ENCODE measurements around the gene NDUFS3. TPM values are rescaled to one million over a fixed set of nuclear protein-coding genes. Genes with fewer than 3 reads are reported as not detected.
"Not testable (repeated sequence)": the region's sequence is repeated elsewhere in the genome, so short reads cannot be mapped to it uniquely, and the experiment has no call there.

NDUFS3 gene
- total and polyA plus RNA-seq, 2 donors, result 136 to 137 TPM

DNA sequence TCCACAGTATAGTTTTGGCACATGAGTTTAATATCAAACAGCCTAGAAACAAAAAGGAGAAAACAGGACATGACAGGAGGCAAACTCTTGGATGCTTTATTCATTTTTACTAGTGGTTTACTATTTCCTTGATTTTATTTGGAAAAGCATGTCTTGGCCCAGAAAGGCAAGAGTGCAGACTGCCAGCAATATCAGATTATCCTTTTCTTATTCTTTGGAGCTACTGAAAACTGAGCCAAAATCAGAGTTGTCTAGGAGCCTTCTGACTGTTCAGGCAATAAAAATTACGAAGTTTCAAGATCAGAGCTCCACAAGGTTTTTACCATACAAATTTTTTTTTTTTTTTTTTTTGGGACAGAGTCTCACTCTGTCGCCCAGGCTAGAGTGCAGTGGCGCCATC, 42.0 kb upstream of the NDUFS3 start:
- Histone ChIP-seq H3K27me3 (ENCODE audit: control insufficient read depth in 2 of 2, insufficient read depth in 1 of 2, low read length in 1 of 2) (no peaks in the 10 kb centered on the region), H3K36me3 (ENCODE audit: control insufficient read depth in 2 of 2, insufficient read depth in 2 of 2, low read length in 1 of 2) (peaks cover 6 to 8% of the 10 kb centered on the region in 2 donors), H3K4me1 (ENCODE audit: control insufficient read depth in 2 of 2, insufficient read depth in 2 of 2, low read length in 2 of 2) (peaks cover 0 to 5% of the 10 kb centered on the region in 2 donors), H3K9me3 (ENCODE audit: control insufficient read depth in 2 of 2, insufficient read depth in 1 of 2, low read length in 1 of 2) (no peaks in the 10 kb centered on the region), H3K4me3 (ENCODE audit: low read length in 2 of 2) (no peak overlapping the region), H3K27ac (ENCODE audit: low read depth in 1 of 2, low read length in 1 of 2) (no peak overlapping the region)
- 89% methylated on average over 3 of the region's 3 CpGs for WGBS
- no peak for DNase-seq (ENCODE audit: low read depth in 6 of 9, low spot score in 9 of 9)

GRCh38 chr11:47538741-47539565, 39.9 kb upstream of the NDUFS3 start:
- 96% methylated on average over 10 of the region's 10 CpGs for WGBS
- no peak overlapping the region for H3K4me3 ChIP-seq (ENCODE audit: low read length in 2 of 2)
- no peaks in the 10 kb centered on the region for H3K9me3 ChIP-seq (ENCODE audit: control insufficient read depth in 2 of 2, insufficient read depth in 1 of 2, low read length in 1 of 2)
- no peak overlapping the region for H3K27ac ChIP-seq (ENCODE audit: low read depth in 1 of 2, low read length in 1 of 2)
- no peak for DNase-seq (ENCODE audit: low read depth in 6 of 9, low spot score in 9 of 9)
- peaks cover 0 to 5% of the 10 kb centered on the region in 2 donors for H3K4me1 ChIP-seq (ENCODE audit: control insufficient read depth in 2 of 2, insufficient read depth in 2 of 2, low read length in 2 of 2)
- no peaks in the 10 kb centered on the region for H3K27me3 ChIP-seq (ENCODE audit: control insufficient read depth in 2 of 2, insufficient read depth in 1 of 2, low read length in 1 of 2)
- H3K36me3 ChIP-seq (ENCODE audit: control insufficient read depth in 2 of 2, insufficient read depth in 2 of 2, low read length in 1 of 2), result peaks cover 5 to 6% of the 10 kb centered on the region in 2 donors

DNA sequence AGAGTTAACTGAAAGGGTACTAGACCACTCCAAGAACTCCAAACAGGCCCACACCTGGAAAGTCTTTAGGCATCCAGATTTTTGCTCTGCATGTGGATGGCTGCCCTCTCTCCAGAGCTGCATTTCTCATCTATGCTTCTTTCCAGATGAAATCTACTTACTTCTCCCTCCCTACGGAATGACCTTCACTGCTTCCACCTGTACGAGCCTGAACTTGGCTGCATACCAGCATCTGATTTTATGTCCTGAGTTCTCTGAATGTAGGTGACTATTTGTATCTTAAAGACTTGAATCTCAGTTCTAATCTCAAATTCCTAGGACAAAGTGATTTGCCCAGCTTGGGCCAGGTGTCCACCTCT, 39.2 kb upstream of the NDUFS3 start:
- 95% methylated on average over 2 of the region's 2 CpGs for WGBS
- Histone ChIP-seq H3K27me3 (ENCODE audit: control insufficient read depth in 2 of 2, insufficient read depth in 1 of 2, low read length in 1 of 2) (no peaks in the 10 kb centered on the region), H3K4me1 (ENCODE audit: control insufficient read depth in 2 of 2, insufficient read depth in 2 of 2, low read length in 2 of 2) (peaks cover 0 to 5% of the 10 kb centered on the region in 2 donors), H3K9me3 (ENCODE audit: control insufficient read depth in 2 of 2, insufficient read depth in 1 of 2, low read length in 1 of 2) (no peaks in the 10 kb centered on the region), H3K27ac (ENCODE audit: low read depth in 1 of 2, low read length in 1 of 2) (no peak overlapping the region), H3K36me3 (ENCODE audit: control insufficient read depth in 2 of 2, insufficient read depth in 2 of 2, low read length in 1 of 2) (peaks cover 6% of the 10 kb centered on the region in 2 donors), H3K4me3 (ENCODE audit: low read length in 2 of 2) (no peak overlapping the region)
- no peak for DNase-seq (ENCODE audit: low read depth in 6 of 9, low spot score in 9 of 9)

DNA sequence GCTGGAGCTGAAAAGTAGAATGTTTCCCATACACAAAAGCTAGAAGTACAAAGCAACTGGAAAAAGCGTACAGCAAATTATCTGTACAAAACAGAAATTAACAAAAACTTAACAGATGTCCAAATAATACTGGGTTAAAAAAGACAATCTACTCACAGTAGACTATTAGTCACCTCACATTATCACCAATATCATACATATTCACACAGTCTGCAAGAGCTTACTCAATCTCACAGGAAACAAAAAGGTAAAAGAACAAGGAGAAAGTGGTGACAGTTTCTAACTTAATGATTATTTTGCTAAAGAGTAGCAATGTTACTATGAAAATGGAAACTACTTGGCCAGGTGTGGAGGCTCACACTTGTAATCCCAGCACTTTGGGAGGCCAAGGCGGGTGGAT, 37.8 kb upstream of the NDUFS3 start:
- over 99% methylated on average over 2 of the region's 2 CpGs for WGBS
- Histone ChIP-seq H3K4me1 (ENCODE audit: control insufficient read depth in 2 of 2, insufficient read depth in 2 of 2, low read length in 2 of 2) (peaks cover 0 to 5% of the 10 kb centered on the region in 2 donors), H3K9me3 (ENCODE audit: control insufficient read depth in 2 of 2, insufficient read depth in 1 of 2, low read length in 1 of 2) (no peaks in the 10 kb centered on the region), H3K36me3 (ENCODE audit: control insufficient read depth in 2 of 2, insufficient read depth in 2 of 2, low read length in 1 of 2) (peaks cover 4% of the 10 kb centered on the region in 2 donors), H3K4me3 (ENCODE audit: low read length in 2 of 2) (no peak overlapping the region), H3K27ac (ENCODE audit: low read depth in 1 of 2, low read length in 1 of 2) (no peak overlapping the region), H3K27me3 (ENCODE audit: control insufficient read depth in 2 of 2, insufficient read depth in 1 of 2, low read length in 1 of 2) (no peaks in the 10 kb centered on the region)
- DNase-seq (ENCODE audit: low read depth in 6 of 9, low spot score in 9 of 9), result no peak

- Histone ChIP-seq H3K4me1 (ENCODE audit: control insufficient read depth in 2 of 2, insufficient read depth in 2 of 2, low read length in 2 of 2) (peaks cover 3 to 7% of the 10 kb centered on the region in 2 donors), H3K36me3 (ENCODE audit: control insufficient read depth in 2 of 2, insufficient read depth in 2 of 2, low read length in 1 of 2) (peaks cover 2 to 11% of the 10 kb centered on the region in 2 donors), H3K9me3 (ENCODE audit: control insufficient read depth in 2 of 2, insufficient read depth in 1 of 2, low read length in 1 of 2) (no peaks in the 10 kb centered on the region), H3K27me3 (ENCODE audit: control insufficient read depth in 2 of 2, insufficient read depth in 1 of 2, low read length in 1 of 2) (no peaks in the 10 kb centered on the region), H3K4me3 (ENCODE audit: low read length in 2 of 2) (no peak overlapping the region), H3K27ac (ENCODE audit: low read depth in 1 of 2, low read length in 1 of 2) (no peak overlapping the region)
- WGBS, result 97% methylated on average over 6 of the region's 6 CpGs
- no peak for DNase-seq (ENCODE audit: low read depth in 6 of 9, low spot score in 9 of 9)
Measured at GRCh38 chr11:47545298-47545697, 33.6 kb upstream of the NDUFS3 start.

- Histone ChIP-seq H3K36me3 (ENCODE audit: control insufficient read depth in 2 of 2, insufficient read depth in 2 of 2, low read length in 1 of 2) (peaks cover 3 to 16% of the 10 kb centered on the region in 2 donors), H3K4me1 (ENCODE audit: control insufficient read depth in 2 of 2, insufficient read depth in 2 of 2, low read length in 2 of 2) (peaks cover 11 to 12% of the 10 kb centered on the region in 2 donors)
- H3K27ac ChIP-seq (ENCODE audit: low read depth in 1 of 2, low read length in 1 of 2); H3K4me3 ChIP-seq (ENCODE audit: low read length in 2 of 2); H3K9me3 ChIP-seq (ENCODE audit: control insufficient read depth in 2 of 2, insufficient read depth in 1 of 2, low read length in 1 of 2); H3K27me3 ChIP-seq (ENCODE audit: control insufficient read depth in 2 of 2, insufficient read depth in 1 of 2, low read length in 1 of 2); DNase-seq (ENCODE audit: low read depth in 6 of 9, low spot score in 9 of 9): not testable (repeated sequence)
- 97% methylated on average over 7 of the region's 7 CpGs for WGBS
Measured at GRCh38 chr11:47546274-47546673, 32.6 kb upstream of the NDUFS3 start.

- peak in 1 of 9 donors; percentile 46 for DNase-seq (ENCODE audit: low read depth in 6 of 9, low spot score in 9 of 9)
- Histone ChIP-seq H3K4me3 (ENCODE audit: low read length in 2 of 2) (no peak overlapping the region), H3K9me3 (ENCODE audit: control insufficient read depth in 2 of 2, insufficient read depth in 1 of 2, low read length in 1 of 2) (peaks cover 0 to 3% of the 10 kb centered on the region in 2 donors), H3K4me1 (ENCODE audit: control insufficient read depth in 2 of 2, insufficient read depth in 2 of 2, low read length in 2 of 2) (peaks cover 22 to 26% of the 10 kb centered on the region in 2 donors), H3K27ac (ENCODE audit: low read depth in 1 of 2, low read length in 1 of 2) (peak overlapping the region; percentile 31 to 70), H3K36me3 (ENCODE audit: control insufficient read depth in 2 of 2, insufficient read depth in 2 of 2, low read length in 1 of 2) (peaks cover 3 to 16% of the 10 kb centered on the region in 2 donors), H3K27me3 (ENCODE audit: control insufficient read depth in 2 of 2, insufficient read depth in 1 of 2, low read length in 1 of 2) (no peaks in the 10 kb centered on the region)
- WGBS, result 90% methylated on average over 10 of the region's 10 CpGs
Measured at GRCh38 chr11:47550288-47551047, 28.4 kb upstream of the NDUFS3 start.

DNA sequence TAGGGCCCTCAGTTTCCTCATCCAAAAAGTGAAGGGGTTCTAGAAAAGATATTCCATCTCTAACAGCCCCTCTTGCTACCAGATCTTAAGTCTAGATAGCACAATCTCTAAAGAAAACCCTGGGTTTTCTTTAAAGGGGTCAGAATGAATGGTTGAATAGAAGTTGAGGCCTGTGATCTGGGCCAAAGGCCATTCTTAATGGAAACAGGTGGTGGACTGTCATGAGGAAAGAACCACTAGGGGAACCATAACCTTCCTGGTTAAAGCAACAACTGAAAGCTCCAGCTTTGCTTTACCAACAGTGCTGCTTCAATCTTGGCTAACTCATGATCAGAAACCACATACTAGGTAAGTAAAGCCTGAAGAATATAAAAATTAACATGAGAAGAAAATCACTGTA, 27.8 kb upstream of the NDUFS3 start:
- Histone ChIP-seq H3K4me3 (ENCODE audit: low read length in 2 of 2) (peak overlapping the region in 1 of 2 donors; percentile 94), H3K9me3 (ENCODE audit: control insufficient read depth in 2 of 2, insufficient read depth in 1 of 2, low read length in 1 of 2) (peaks cover 0 to 3% of the 10 kb centered on the region in 2 donors), H3K4me1 (ENCODE audit: control insufficient read depth in 2 of 2, insufficient read depth in 2 of 2, low read length in 2 of 2) (peaks cover 22 to 26% of the 10 kb centered on the region in 2 donors), H3K36me3 (ENCODE audit: control insufficient read depth in 2 of 2, insufficient read depth in 2 of 2, low read length in 1 of 2) (peaks cover 3 to 16% of the 10 kb centered on the region in 2 donors), H3K27me3 (ENCODE audit: control insufficient read depth in 2 of 2, insufficient read depth in 1 of 2, low read length in 1 of 2) (no peaks in the 10 kb centered on the region), H3K27ac (ENCODE audit: low read depth in 1 of 2, low read length in 1 of 2) (peak overlapping the region in 1 of 2 donors; percentile 70)
- peak in 1 of 9 donors; percentile 33 for DNase-seq (ENCODE audit: low read depth in 6 of 9, low spot score in 9 of 9)

DNA sequence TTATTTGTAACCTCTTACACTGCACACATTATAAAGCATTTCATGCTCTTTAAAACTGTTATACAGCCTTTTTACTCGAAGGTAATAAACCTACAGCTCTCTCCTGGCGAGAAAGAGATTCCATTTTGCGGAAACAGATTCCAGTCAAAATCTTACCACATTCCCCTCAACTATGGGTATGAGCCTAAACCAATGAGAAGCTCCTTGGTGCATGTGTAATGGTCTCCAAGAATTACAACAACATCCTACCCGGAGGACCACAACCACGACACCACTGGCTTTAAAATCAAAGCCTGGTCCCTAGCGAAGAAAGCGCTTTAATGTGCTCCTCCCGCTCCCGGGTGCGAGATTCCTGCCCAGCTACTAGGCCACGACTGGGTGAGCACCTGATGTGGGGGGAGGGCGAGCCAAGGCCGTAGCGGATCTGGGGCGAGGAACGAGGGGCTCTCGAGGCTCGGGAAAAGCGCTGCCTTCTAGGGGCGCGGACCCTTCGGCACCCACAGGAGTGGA, 26.8 kb upstream of the NDUFS3 start:
- H3K4me1 ChIP-seq (ENCODE audit: control insufficient read depth in 2 of 2, insufficient read depth in 2 of 2, low read length in 2 of 2), result peaks cover 22 to 26% of the 10 kb centered on the region in 2 donors
- peaks cover 0 to 3% of the 10 kb centered on the region in 2 donors for H3K9me3 ChIP-seq (ENCODE audit: control insufficient read depth in 2 of 2, insufficient read depth in 1 of 2, low read length in 1 of 2)
- H3K27ac ChIP-seq (ENCODE audit: low read depth in 1 of 2, low read length in 1 of 2), result peak overlapping the region; percentile 85 to 94
- DNase-seq (ENCODE audit: low read depth in 6 of 9, low spot score in 9 of 9), result peak in 2 of 9 donors; percentile 15 to 16
- peak overlapping the region; percentile 94 to 98 for H3K4me3 ChIP-seq (ENCODE audit: low read length in 2 of 2)
- 4% methylated on average over 22 of the region's 22 CpGs for WGBS
- no peaks in the 10 kb centered on the region for H3K27me3 ChIP-seq (ENCODE audit: control insufficient read depth in 2 of 2, insufficient read depth in 1 of 2, low read length in 1 of 2)
- H3K36me3 ChIP-seq (ENCODE audit: control insufficient read depth in 2 of 2, insufficient read depth in 2 of 2, low read length in 1 of 2), result peaks cover 3 to 16% of the 10 kb centered on the region in 2 donors

Measured in thymus (tissue), 11 donors.